Activated T-helper 17 cell treated with anti-CD3 and anti-CD28 coated beads, Interleukin-2, amount 50 U/mL, for 72 hours (primary cell): Measurements from ENCODE around the gene KRT6C. TPM values are rescaled to one million over a fixed set of nuclear protein-coding genes. Genes with fewer than 3 reads are reported as not detected.

Experiments
- ATAC-seq: fragments of 150-1000 bp; cut with Tn5 transposase; replicated peaks from 2 replicates; pipeline ENCODE4 v1.10.0; 2021; ENCODE audit warnings: mild to moderate bottlenecking, moderate library complexity
- H3K27ac Mint-ChIP-seq: one replicate; pipeline ENCODE4 v1.8.0; 2022; ENCODE audit warnings: mixed read lengths
- H3K27me3 Mint-ChIP-seq: one replicate; pipeline ENCODE4 v1.8.0; 2022; ENCODE audit warnings: mixed read lengths
- H3K36me3 Mint-ChIP-seq: one replicate; pipeline ENCODE4 v1.8.0; 2022; ENCODE audit warnings: low read depth, mild to moderate bottlenecking, mixed read lengths
- H3K4me1 Mint-ChIP-seq: one replicate; pipeline ENCODE4 v1.8.0; 2022; ENCODE audit warnings: mixed read lengths
- H3K4me3 Mint-ChIP-seq: one replicate; pipeline ENCODE4 v1.8.0; 2022; ENCODE audit warnings: mild to moderate bottlenecking, mixed read lengths
- H3K9me3 Mint-ChIP-seq: one replicate; pipeline ENCODE4 v1.8.0; 2022; ENCODE audit warnings: mixed read lengths
- total RNA-seq, 2 donors: library from RNA; stranded (reverse); gene quantifications; one replicate each; pipeline ENCODE4 v1.2.3, GENCODE V29; 2022

The KRT6C gene
- total RNA-seq, 2 donors from 2014 or later = not detected

GRCh38 chr12:52423661-52424500 is 49.7 kb downstream of the KRT6C start:
- Mint-ChIP-seq H3K36me3 (no peaks in the 10 kb centered on the region), H3K4me3 (no peak overlapping the region), H3K9me3 (no peaks in the 10 kb centered on the region), H3K4me1 (no peaks in the 10 kb centered on the region), H3K27ac (no peak overlapping the region), H3K27me3 (peaks cover 26% of the 10 kb centered on the region)
- no peak for ATAC-seq

GRCh38 chr12:52423035-52423434 is 50.6 kb downstream of the KRT6C start:
- H3K27me3 Mint-ChIP-seq = peaks cover 19% of the 10 kb centered on the region
- no peak overlapping the region for H3K4me3 Mint-ChIP-seq
- no peaks in the 10 kb centered on the region for H3K9me3 Mint-ChIP-seq
- no peak overlapping the region for H3K27ac Mint-ChIP-seq
- no peaks in the 10 kb centered on the region for H3K36me3 Mint-ChIP-seq
- no peaks in the 10 kb centered on the region for H3K4me1 Mint-ChIP-seq
- no peak for ATAC-seq

GRCh38 chr12:52419656-52420055 is 53.9 kb downstream of the KRT6C start:
- no peaks in the 10 kb centered on the region for H3K36me3 Mint-ChIP-seq
- no peaks in the 10 kb centered on the region for H3K4me1 Mint-ChIP-seq
- H3K27me3 Mint-ChIP-seq = peaks cover 18% of the 10 kb centered on the region

DNA sequence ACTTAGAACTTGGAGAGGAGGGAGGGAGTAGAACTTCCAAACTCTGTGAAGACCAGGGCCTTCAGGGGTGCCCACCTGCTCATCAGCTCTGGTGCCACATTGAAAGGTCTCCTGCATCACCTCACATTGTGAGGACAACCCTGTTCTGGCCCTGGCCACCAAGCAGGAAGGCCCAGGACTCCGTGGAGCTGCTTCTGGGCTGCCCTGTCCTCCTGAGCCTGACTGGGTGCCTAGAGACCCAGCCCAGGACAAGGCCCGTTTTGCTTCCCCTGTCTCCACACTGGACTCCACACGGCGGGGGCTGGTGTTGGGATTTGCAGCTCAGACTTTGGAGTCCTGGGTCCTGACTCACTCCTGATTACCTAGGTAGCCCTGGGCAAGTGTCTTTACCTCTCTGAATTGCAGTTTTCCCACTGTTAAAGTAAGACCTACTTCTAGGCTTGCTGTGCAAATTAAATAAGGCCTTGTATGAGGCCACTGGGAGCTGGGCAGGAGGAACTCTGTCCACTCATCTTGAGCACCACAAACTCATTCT is 55.0 kb downstream of the KRT6C start:
- H3K4me1 Mint-ChIP-seq = no peaks in the 10 kb centered on the region
- H3K4me3 Mint-ChIP-seq = no peak overlapping the region
- peaks cover 18% of the 10 kb centered on the region for H3K27me3 Mint-ChIP-seq
- H3K36me3 Mint-ChIP-seq = no peaks in the 10 kb centered on the region
- no peak overlapping the region for H3K27ac Mint-ChIP-seq
- no peaks in the 10 kb centered on the region for H3K9me3 Mint-ChIP-seq
- ATAC-seq = no peak

More at GRCh38 chr12:52419656-52420055, 53.9 kb downstream of the KRT6C start:
- H3K9me3 Mint-ChIP-seq = no peaks in the 10 kb centered on the region
- no peak overlapping the region for H3K4me3 Mint-ChIP-seq
- H3K27ac Mint-ChIP-seq = no peak overlapping the region
- ATAC-seq = no peak

Other genes with a start within 250 kb of the KRT6C start
- 10 to 100 TPM in 1 of 2 donors, 1 to 10 TPM in 1; 7.6 to 12.5 TPM for gene KRT7, start 240.6 kb downstream of the KRT6C start, total RNA-seq
- gene KRT86, start 199.2 kb downstream of the KRT6C start, total RNA-seq = 1 to 10 TPM in 1 of 2 donors, under 1 TPM in 1; 0.56 to 2.1 TPM
- not detected for gene KRT81, start 182.3 kb downstream of the KRT6C start, total RNA-seq
- not detected for gene KRT83, start 152.4 kb downstream of the KRT6C start, total RNA-seq
- gene KRT85, start 106.3 kb downstream of the KRT6C start, total RNA-seq = not detected
- gene KRT84, start 88.2 kb downstream of the KRT6C start, total RNA-seq = not detected
- gene KRT82, start 67.5 kb downstream of the KRT6C start, total RNA-seq = not detected
- not detected for gene KRT75, start 39.4 kb downstream of the KRT6C start, total RNA-seq
- gene KRT6B, start 21.7 kb downstream of the KRT6C start, total RNA-seq = not detected
- gene KRT6A, start 19.5 kb upstream of the KRT6C start, total RNA-seq = not detected
- gene KRT5, start 46.6 kb upstream of the KRT6C start, total RNA-seq = not detected
- gene KRT71, start 79.3 kb upstream of the KRT6C start, total RNA-seq = not detected
- gene KRT74, start 100.0 kb upstream of the KRT6C start, total RNA-seq = not detected
- gene KRT72, start 127.7 kb upstream of the KRT6C start, total RNA-seq = not detected
- gene KRT73, start 144.8 kb upstream of the KRT6C start, total RNA-seq = not detected
- not detected for gene KRT2, start 178.4 kb upstream of the KRT6C start, total RNA-seq
- gene KRT1, start 206.6 kb upstream of the KRT6C start, total RNA-seq = not detected
- not detected for gene KRT77, start 229.7 kb upstream of the KRT6C start, total RNA-seq